Lower lobe of right lung (tissue), 2 donors: ENCODE data around the gene RBM7. TPM values are rescaled to one million over a fixed set of nuclear protein-coding genes. Genes with fewer than 3 reads are reported as not detected.

ENCODE experiments used
- ATAC-seq, 2 donors: fragments of 200-7000 bp; cut with Tn5 transposase; one replicate each; pipeline ENCODE4 v1.9.1; 2020 to 2022; ENCODE audit warnings: mild to moderate bottlenecking in 2 of 2, moderate library complexity in 2 of 2
- DNase-seq: peaks from one replicate; pipeline ENCODE4 v3.0.0-alpha.2; 2020
- H3K27ac ChIP-seq: fragments of 200-600 bp; one replicate; pipeline ENCODE4 v1.8.0; 2022
- H3K27me3 ChIP-seq: fragments of 200-600 bp; one replicate; pipeline ENCODE4 v1.8.0; 2022; ENCODE audit warnings: low read depth
- H3K36me3 ChIP-seq: fragments of 200-600 bp; one replicate; pipeline ENCODE4 v1.8.0; 2022; ENCODE audit warnings: mild to moderate bottlenecking
- H3K4me1 ChIP-seq: fragments of 200-600 bp; one replicate; pipeline ENCODE4 v1.8.0; 2022
- H3K4me3 ChIP-seq: fragments of 200-600 bp; one replicate; pipeline ENCODE4 v1.8.0; 2022; ENCODE audit warnings: mild to moderate bottlenecking
- H3K9me3 ChIP-seq: fragments of 200-600 bp; one replicate; pipeline ENCODE4 v1.8.0; 2022
- CTCF ChIP-seq: fragments of 200-600 bp; IDR thresholded peaks from one replicate; pipeline ENCODE4 v1.8.0; 2022; ENCODE audit warnings: antibody characterized with exemption, mild to moderate bottlenecking
- intact Hi-C: fragments of 100-400 bp; cut with DNase I; formaldehyde crosslinking; loops from one replicate; pipeline ENCODE4 v1.11.0; 2022
- total RNA-seq: library from RNA; stranded (reverse); fragmentation: NEBNext Ultra II Directional; extraction: Animal tissue kit (Norgen Biotek cat#: 25700); gene quantifications from one replicate; pipeline ENCODE4 v1.2.1, GENCODE V29; 2021
- donor health status: DM: no; HTN: yes; CAD: no; lungs with severe emphysema.

RBM7 gene
- total RNA-seq, 1 donor from 2014 or later = 25.8 TPM

GRCh38 chr11:114412946-114413345 is 12.5 kb downstream of the RBM7 start:
- ATAC-seq = no peak
- Histone ChIP-seq H3K4me3 (no peak overlapping the region), H3K27me3 (no peaks in the 10 kb centered on the region), H3K4me1 (no peaks in the 10 kb centered on the region), H3K9me3 (no peaks in the 10 kb centered on the region), H3K36me3 (peaks cover 37% of the 10 kb centered on the region), H3K27ac (no peak overlapping the region)
- no peak for DNase-seq
- TF ChIP-seq CTCF = no peak
- intact Hi-C loops = no loop called here

GRCh38 chr11:114413958-114414357 is 13.5 kb downstream of the RBM7 start:
- Histone ChIP-seq H3K27ac (no peak overlapping the region), H3K9me3 (no peaks in the 10 kb centered on the region), H3K4me1 (no peaks in the 10 kb centered on the region), H3K27me3 (no peaks in the 10 kb centered on the region), H3K4me3 (no peak overlapping the region), H3K36me3 (peaks cover 26% of the 10 kb centered on the region)
- intact Hi-C loops = no loop called here
- TF ChIP-seq CTCF = no peak
- no peak for DNase-seq
- ATAC-seq = no peak

- intact Hi-C loops = no loop called here
- ATAC-seq (no peak), DNase-seq (no peak)
- H3K27ac ChIP-seq = no peak overlapping the region
- no peak overlapping the region for H3K4me3 ChIP-seq
- no peaks in the 10 kb centered on the region for H3K27me3 ChIP-seq
- H3K4me1 ChIP-seq = no peaks in the 10 kb centered on the region
- H3K9me3 ChIP-seq = no peaks in the 10 kb centered on the region
- H3K36me3 ChIP-seq = peaks cover 8% of the 10 kb centered on the region
- no peak for TF ChIP-seq CTCF
Observed at GRCh38 chr11:114416441-114416961, 16.0 kb downstream of the RBM7 start.

GRCh38 chr11:114426280-114426679 is 25.8 kb downstream of the RBM7 start:
- no peak for TF ChIP-seq CTCF
- Histone ChIP-seq H3K27me3 (no peaks in the 10 kb centered on the region), H3K4me3 (no peak overlapping the region), H3K9me3 (no peaks in the 10 kb centered on the region), H3K27ac (no peak overlapping the region), H3K36me3 (no peaks in the 10 kb centered on the region), H3K4me1 (no peaks in the 10 kb centered on the region)
- ATAC-seq (no peak), DNase-seq (no peak)
- intact Hi-C loops = no loop called here

- no peaks in the 10 kb centered on the region for H3K4me1 ChIP-seq
- no peaks in the 10 kb centered on the region for H3K27me3 ChIP-seq
- H3K9me3 ChIP-seq = no peaks in the 10 kb centered on the region
- ATAC-seq = no peak
- no peak overlapping the region for H3K27ac ChIP-seq
- no peak for DNase-seq
- no peak overlapping the region for H3K4me3 ChIP-seq
- intact Hi-C loops = no loop called here
- no peaks in the 10 kb centered on the region for H3K36me3 ChIP-seq
- TF ChIP-seq CTCF = no peak
Observed at GRCh38 chr11:114430290-114430689, 29.8 kb downstream of the RBM7 start.

- DNase-seq (no peak), ATAC-seq (no peak)
- TF ChIP-seq CTCF = no peak
- intact Hi-C loops = no loop called here
- Histone ChIP-seq H3K4me3 (no peak overlapping the region), H3K4me1 (no peaks in the 10 kb centered on the region), H3K9me3 (no peaks in the 10 kb centered on the region), H3K36me3 (no peaks in the 10 kb centered on the region), H3K27me3 (no peaks in the 10 kb centered on the region), H3K27ac (no peak overlapping the region)
Observed at GRCh38 chr11:114432893-114433292, 32.4 kb downstream of the RBM7 start.
